Glomerular visceral epithelial cell (primary cell): ENCODE results near the gene TPBGL.
"Not testable (repeated sequence)": the region's sequence is repeated elsewhere in the genome, so short reads cannot be mapped to it uniquely, and the experiment has no call there.

Experiments
- DNase-seq: peaks from one replicate; pipeline ENCODE4 v3.0.0-alpha.2; 2016; ENCODE audit errors: extremely low spot score

The TPBGL gene

DNA sequence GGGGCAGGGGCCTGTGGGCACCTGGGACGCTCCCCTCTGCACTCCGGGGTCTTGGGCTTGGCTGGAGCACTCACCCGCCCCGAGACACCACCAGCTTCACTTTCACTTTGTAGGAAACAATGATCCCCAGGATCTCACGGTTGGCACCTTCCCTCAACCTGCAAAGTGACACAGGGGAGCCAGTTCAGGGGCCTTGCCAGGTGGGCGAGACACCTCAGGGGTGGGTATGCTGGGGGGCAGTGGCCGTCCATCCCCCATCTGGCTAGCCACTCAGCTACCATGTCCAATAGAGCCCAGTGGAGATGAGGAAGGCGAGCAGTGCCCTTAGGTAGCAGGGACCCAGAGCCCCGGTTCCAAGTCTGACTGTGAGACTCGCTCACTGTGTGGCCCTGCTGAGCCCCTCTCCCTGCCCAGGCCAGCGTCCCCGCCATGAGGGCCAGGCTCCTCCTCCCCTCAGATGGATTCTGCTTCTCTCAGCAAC is 32.3 kb downstream of the TPBGL start:
- DNase-seq, result no peak

DNA sequence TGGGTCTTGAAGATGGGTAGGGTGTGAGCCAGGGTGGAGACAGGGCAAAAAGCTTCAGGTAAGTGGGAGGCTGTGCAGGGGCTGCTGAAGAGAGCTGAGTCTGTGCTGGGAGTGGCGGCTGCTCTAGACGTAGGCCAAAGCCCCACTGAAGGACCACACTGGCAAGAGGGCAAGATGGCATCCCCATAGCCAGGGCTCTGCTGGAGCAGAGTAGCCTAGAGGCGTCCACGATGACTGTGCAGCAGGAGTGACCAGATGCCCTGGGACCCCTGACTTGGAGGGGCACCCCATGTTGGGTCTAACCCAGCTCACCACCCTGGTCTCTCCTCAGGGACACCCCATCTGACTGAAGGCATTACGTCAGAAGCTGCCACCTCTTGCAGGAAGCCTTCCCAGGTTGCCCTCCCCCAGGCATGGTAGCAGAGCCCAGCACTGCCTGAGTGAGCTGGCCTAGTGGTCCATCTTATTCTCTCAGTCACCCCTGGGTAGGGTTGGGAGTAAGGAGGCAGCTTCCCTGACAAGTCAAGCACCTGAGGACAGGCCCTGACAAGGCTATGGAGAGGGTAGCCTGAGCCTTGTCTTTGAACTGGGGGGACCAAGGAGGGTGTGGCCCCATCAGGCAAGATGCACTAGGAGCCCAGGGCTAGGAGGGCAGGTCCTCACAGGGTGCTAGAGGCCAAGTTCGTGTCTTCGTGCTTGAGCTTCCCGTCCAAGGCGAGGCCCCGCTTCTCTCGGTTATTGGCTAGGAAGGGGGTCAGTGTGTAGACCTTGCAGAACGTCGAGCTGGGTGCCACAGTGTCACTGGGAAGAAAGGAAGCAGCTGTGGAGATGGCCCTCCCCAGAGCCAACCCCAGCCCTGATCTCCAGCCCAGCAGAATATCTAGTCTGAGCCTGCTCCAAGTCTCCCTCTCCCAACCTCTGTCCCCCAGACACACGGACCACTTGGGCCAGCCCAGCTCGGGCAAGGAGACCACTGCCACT is 33.1 kb downstream of the TPBGL start:
- no peak for DNase-seq

DNA sequence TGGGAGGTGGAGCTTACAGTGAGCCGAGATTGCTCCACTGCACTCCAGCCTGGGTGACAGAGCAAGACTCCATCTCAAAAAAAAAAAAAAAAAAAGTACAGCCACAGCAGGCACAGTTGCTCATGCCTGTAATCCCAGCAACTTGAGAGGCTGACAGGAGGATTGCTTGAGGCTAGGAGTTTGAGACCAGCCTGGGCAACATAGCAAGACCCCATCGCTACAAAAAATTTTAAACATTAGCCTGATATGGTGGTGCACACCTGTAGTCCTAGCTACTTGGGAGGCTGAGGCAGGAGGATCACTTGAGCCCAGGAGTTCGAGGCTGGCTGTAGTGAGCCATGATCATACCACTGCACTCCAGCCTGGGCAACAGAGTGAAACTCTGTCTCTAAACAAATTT is 34.1 kb downstream of the TPBGL start:
- DNase-seq, result not testable (repeated sequence)

DNA sequence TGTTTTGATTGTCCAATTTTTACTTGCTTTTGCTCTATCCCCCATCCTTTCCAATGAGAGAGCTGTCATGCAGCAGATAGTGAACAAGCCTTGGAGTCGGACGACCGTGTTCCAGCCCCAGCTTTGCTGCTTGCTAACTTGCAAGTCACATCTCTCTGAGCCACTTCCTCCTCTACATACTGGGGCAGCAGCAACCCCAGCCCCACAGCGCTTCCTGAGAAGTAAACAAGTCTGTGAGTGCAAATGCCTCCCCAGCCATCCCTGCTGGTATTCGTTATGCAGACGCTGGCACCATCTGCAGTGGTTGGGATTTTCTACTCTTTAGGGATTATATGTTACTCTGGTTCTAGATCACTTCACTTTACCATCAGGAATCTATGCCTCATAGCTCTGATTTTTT is 35.0 kb downstream of the TPBGL start:
- DNase-seq, result no peak

DNA sequence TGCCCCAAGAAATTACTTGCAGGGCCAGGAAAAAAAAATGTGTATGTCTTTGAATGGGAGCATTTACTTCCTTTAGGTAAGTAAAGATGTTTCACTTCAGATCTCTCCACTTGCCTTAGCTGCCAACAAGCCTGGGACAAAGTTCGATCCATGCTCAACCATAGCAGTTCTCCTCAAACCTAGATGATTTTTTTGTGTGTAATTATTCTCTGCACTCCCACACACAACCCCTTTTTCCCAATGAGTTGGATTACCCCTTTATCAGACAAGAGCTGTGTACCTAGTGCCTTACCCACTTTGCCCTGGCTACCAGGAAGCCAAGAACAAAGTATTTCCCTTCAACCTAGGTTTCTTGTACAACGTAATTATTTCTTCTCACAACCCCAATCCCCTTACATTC is 35.6 kb downstream of the TPBGL start:
- DNase-seq, result no peak

DNA sequence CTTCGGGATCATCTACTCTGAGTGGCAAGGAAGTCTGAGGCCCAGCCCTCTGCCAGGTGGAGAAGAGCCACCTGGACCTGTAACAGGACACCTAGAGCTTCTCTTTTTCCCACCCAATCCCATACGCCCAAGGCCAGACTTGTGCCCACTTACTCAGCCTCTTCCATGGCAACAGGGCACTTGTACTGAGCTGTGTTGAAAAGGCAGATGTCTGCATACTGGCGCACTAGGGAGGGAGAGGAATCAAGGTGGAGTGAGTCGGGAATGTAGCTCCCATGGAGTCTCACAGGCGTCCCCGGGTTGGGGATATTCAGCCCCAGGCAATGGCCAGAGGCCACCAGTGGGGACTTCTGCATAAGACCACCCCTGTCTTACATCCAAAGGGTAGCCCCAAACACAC is 36.1 kb downstream of the TPBGL start:
- DNase-seq, result no peak

DNA sequence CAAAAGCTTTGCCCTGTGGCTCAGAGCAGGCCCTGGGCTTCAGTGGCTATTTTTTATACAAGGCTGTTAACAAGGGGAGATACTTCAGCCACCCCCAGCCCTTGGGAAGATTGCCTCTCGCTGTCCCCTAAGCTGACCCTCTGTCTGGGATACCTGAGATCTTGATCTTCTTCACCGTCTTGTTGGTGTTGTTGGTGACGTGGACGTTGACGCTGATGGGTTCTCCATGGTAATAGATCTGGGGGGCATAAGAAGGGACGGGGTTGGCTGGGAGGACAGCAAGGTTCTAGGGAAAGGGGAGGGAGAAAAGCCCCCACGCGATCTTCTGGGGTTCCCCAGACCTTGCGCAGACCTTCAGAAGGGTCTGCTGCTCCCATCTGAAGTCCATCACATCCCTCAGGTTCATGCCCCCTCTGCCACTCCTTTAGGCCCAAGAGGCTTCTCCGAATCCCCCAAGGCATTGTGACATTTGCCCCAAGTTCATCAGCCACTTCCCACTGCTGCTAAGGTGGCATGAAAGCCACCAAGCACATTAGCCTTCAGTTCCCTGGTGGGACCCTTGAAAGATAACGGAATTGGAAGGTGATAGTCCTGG is 36.7 kb downstream of the TPBGL start:
- DNase-seq, result no peak

DNA sequence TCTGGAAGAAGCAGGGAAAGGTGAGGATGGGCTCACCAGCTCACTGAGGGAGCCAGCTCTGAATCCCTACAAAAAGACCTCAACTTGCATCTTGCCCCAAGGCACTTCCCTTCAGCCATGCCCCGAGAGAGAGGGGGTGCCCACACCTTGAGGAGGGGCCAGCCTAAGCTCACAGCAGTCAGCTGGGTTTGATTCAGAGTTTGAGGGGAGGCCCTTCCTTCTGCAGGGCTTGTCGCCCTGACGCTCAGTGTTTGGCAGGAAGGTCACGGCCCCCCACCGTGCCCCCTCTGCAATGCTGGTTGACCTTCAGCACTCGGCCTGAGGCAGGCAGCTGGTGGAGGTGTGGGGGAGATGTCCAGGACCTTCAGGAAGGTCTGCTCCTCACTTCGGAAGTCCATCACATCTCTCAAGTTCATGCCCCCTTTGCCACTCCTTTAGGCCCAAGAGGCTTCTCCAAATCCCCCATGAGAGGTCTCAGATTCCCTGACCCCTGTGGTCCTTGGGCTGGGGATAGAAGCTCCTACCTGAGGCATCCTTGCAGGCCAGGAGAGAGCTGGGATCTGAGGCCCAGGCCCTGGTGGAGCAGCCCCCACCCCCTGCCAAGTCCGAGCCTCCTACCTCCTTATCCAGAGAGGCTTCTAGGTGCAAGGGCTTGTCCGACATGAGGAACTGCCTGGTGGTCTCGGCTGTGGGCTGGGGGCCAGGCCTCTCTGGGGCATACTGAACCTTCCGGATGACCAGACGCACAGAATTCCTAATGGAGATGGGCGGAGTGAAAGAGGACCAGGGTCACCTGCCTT is 37.6 kb downstream of the TPBGL start:
- DNase-seq, result no peak

DNA sequence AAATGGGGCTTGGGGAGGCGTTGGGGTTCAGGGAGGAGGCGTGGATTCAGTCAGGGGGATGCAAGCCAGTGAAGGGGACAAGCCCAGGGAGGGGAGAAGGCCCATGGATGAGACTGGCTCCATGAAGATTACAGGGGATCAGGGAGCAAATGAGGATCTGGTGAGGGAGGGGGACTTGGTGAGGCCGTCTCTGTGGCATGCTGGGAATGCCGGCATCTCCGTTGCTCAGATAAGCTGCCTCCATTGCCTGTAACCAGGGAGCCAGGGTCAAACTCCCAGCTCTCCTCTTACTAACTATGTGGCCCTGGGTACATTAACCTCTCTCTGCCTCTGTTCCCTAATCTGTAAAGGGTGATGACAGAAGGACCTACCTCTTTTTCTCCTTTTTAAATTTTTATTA is 38.7 kb downstream of the TPBGL start:
- DNase-seq, result no peak

DNA sequence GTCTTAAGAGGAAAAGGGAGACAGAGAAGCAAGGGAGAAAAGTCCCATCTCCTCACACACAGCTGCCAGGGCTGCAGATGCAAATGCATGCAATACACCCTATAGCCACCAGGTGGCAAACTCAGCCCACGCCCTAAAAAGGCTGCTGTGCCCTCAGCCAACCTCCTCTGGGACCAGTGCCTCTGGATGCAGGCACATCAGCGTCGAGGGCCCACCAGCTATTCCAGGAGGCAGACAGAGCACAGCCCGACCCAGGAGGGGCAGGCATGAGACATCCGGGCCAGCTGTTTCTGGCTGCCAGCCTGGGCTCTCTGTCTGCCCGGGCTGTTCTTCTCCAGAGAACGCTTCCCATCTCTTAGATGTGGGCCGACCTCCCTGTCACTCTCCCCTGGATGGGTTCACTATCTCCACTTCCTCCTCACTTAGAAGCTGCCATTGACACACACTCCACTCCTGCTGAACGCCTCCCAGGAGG is 39.7 kb downstream of the TPBGL start:
- peak; percentile 72 for DNase-seq

DNA sequence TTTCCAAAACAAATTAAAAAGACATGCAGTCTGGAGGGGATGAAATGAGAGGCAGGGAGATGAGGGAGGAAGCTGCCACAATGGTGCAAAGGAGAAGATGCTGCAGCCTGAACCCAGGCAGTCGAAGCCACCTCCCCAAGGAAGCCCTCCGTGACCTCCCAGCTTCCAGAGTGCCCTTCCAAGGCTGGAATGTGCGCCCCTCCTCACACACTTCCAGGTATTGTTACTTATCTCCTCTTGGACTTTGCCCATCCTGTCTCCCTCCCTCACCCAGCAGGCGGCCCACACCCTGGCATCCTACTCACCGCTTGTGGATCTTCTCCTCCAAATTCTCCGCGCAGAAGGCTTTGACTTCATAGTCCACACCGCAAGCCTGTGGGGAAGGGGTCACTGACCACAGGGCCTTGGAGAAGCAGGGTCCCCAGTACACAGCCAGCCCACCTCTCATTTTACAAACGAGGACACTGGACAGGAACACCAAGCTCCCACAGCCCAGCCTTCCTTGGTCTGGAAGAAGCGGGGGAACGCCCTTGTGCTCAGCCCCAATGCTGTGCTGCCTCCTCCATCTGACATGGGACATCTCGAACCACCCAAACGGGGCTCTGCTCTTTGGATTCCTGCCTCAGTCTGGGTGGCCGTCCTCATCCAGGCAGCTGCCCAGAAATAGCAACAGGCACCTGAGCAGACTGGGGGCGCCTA is 40.3 kb downstream of the TPBGL start:
- DNase-seq, result no peak

DNA sequence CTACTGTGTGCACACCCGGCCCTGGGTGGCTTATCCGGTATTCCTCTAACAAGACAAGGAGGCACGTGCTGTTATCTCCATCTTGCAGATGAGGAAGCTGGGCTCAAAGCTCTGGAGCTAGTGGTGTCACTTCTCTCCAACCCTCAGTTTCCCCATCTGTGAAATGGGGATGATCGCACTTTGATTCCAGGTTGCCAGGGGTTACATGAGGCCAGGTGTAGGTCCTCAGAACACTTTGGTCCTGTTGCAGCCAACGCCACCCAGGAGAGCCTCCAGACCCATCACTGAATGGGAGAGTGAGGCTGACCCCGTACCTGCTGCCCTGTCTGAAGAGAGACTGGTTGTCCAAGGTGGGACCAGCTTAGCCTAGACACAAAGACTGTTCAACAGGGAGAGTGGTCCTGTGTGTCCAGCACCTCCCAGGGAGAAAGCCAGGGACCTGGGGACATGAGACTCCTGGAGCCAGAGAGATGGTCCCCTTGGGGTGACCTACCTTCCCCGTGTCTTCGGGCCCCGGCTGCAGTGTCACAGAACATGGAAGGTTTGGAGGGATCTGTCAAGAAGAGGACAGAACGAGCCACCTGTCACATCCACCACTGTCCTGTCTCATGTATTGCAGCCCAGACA is 41.0 kb downstream of the TPBGL start:
- DNase-seq, result no peak

DNA sequence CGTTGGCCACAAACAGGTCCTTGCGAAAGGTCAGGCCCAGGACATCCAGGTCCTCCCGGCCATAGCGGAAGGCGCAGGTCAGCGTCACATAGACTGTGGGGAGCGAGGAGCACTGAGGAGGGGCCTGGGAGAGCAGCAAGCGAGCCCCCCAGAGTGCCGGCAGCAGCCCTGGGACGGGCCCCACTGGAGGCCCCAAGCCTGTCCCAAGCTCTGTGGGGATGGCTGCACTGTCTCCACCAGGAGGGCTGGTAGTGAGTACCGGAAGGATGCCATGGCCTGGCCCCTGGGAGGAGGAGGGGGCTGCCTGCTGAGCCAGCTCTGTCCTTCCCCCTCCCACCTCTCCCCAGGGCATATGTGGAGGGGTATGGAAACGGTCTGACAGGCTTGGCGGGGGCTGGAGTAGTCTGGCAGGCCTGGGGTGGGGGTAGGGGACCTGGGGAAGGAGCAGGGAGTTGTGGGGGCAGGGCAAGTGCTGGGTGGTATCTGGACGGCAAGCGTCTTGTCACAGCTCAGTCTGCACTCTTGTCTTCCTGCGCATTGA is 42.9 kb downstream of the TPBGL start:
- no peak for DNase-seq

DNA sequence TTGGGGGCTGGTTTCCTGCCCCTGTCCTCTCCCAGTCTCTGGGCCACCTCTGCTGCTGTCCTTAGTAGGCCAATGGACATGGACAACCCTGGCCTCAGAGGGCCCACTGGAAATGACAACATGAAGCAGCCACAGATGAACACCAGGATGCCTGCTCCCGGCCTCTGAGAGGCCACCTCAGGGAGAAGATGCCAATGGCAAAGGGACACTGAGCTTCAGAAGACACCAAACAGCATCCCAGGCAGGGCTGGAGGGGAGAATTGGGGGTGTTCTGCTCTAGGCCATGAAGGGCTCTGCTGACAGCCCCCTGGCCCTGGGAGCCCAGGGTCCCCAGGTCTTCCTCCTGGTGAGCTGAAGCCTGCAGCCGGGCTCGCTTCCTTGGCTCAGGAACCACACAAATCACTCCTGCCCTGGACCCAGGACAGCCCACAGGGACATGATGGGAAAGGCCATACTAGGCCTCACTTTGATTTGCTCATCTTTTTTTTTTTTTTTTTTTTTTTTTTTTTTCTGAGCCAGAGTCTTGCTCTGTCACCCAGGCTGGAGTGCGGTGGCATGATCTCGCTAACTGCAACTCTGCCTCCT is 45.3 kb downstream of the TPBGL start:
- DNase-seq, result no peak

DNA sequence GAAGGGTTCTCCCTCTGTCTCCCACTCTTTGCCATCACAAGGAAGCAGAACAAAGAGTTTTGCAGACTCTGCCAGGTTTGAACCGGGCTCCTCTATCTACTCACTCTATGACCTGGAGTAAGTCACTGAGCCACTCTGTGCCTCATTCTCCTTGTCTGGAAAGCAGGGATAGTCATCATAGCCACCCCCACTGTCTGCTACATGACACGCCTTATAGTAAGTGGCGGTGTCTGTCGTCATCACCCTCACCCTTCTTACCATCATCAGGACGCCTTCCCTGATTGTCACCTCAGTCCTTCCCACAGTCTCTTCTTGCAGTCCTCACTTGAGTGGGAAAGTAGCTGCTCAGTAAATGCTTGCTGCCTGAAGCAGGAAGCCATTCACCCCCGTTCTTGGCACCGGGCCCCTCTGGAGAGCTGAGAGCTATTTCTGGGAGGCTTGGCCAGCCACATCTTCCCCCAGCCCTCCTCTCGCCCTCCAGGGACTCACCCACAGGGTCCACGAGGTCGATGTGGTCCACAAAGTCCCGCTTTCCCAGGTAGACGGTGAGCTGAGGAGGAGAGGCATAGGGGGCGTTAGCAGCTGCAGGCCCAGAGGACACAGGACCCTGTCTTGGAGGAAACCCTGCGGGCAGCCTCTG is 46.4 kb downstream of the TPBGL start:
- no peak for DNase-seq

DNA sequence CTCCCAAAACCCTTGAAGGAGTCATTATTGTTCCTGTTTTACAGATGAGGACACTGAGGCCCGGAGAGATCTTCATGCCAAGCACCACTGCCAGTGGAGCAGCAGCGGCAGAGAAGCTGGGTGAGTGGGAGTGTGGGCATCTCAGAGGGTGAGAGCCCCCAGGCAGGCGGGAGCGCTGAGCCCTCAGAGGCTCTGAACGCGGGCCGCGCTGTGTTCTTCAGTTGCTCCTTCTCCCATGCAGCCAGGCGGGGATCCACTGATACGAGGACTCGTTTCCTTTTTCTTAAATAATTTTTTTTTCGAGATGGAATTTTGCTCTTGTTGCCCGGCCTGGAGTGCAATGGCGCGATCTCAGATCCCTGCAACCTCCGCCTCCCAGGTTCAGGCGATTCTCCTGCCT is 47.0 kb downstream of the TPBGL start:
- DNase-seq, result no peak

DNA sequence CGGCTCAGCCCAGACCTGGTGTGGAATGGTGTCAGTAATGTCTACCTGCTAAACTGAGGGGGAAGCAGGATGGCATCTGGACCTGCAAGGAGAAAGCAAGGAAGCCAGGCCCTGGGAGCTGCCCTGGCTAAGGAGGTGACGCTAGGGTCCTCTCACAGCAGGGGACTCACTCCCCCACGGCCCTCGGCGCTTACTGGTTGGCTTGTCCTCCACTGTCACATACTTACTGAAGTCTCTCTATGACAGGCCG is 48.9 kb downstream of the TPBGL start:
- DNase-seq, result no peak

DNA sequence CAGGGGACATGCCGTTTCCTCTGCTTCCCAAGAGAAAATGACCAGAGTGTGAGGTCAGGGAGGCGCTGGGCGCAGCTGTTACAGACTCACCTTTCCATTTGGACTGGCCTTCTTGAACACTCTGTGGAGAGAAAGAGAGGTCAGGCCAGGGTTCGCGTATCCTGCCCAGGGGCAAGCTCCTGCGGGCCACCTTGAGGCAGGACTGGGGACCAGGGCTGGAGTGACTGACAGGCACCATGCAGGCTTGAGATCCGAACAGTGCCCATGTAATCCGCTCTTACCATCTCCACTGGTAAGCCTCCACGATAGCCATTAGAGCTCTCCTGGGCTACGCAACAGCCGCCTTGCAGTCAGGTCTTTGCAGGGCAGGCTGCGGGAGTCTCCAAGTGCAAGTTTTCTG is 49.3 kb downstream of the TPBGL start:
- no peak for DNase-seq

DNA sequence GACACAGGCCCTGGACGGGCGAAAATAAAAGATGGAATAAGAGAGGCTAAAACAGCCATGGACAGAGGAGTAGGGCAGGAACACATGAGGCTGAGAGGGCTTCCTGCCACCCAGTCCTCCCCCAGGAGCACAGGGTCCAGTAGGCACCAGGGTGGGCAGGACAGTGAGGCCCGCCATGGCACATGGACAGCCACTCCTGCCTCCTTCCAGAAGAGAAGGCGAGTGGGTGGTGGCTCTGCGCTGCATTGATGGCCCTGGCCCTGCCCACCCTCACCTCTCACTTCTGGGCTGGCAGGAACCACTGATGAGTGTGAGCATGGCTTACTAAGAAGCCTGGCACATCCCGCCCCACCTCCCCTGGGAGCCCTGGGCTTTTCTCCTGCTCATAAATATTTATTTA is 51.2 kb downstream of the TPBGL start:
- DNase-seq, result no peak

DNA sequence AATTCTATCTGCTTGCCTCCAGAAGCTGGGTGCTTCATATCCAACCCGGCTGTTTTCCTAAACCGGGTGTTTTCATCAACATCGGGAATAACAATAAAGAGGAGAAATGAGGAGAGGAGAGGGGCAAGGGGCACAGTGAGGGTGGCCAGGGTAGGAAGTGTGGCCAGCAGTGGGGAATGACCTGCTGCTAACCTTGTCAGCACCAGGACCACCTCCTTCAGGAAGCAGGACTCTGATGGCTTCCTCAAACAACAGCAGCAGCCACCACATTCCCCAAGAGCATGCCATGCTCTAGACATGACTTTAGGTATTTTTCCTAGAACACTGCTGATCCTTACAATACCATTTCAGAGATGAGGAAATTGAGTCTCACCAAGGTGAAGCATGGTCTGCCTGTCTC is 52.4 kb downstream of the TPBGL start:
- no peak for DNase-seq
